ENCODE measurements around the gene STH.

The STH gene

GRCh38 chr17:45963889-45964288, 35.2 kb upstream of the STH start:
- H3K36me3 ChIP-seq (replicated peaks; ENCODE audit: insufficient read depth, low read length), result no peaks in the 10 kb centered on the region
- H3K79me2 ChIP-seq (ENCODE audit: low read length), result no peaks in the 10 kb centered on the region
- no peak overlapping the region for H3K4me2 ChIP-seq (ENCODE audit: low read depth, low read length)
- no peaks in the 10 kb centered on the region for H4K20me1 ChIP-seq (ENCODE audit: insufficient read depth, low read length)
- H2AFZ ChIP-seq (ENCODE audit: low read length), result no peak overlapping the region
- no peaks in the 10 kb centered on the region for H3K9me2 ChIP-seq (replicated peaks; ENCODE audit: insufficient read depth, low read length)
- no peak overlapping the region for H3K27ac ChIP-seq (ENCODE audit: low read length)
- no peaks in the 10 kb centered on the region for H3K4me1 ChIP-seq (ENCODE audit: low read length)
- no peak for DNase-seq
- H3F3A ChIP-seq (ENCODE audit: insufficient read depth, low read length), result no peaks in the 10 kb centered on the region
- H3K9me3 ChIP-seq (replicated peaks; ENCODE audit: insufficient read depth, low read length), result no peaks in the 10 kb centered on the region
- TF ChIP-seq CTCF (IDR thresholded peaks at IDR 0.05; ENCODE audit: low read length), result no peak
- no peak for TF ChIP-seq EZH2 (optimal IDR thresholded peaks at IDR 0.05; ENCODE audit: low read depth, low read length)
- no peak for TF ChIP-seq EZH2phosphoT487 (IDR thresholded peaks at IDR 0.05; ENCODE audit: low read length)
- no peak overlapping the region for H3K9ac ChIP-seq (ENCODE audit: low read length)
- H3K4me3 ChIP-seq (ENCODE audit: low read length), result no peak overlapping the region
- no peaks in the 10 kb centered on the region for H3K27me3 ChIP-seq (replicated peaks; ENCODE audit: insufficient read depth, low read length)

GRCh38 chr17:45964634-45965033, 34.4 kb upstream of the STH start:
- no peak overlapping the region for H3K27ac ChIP-seq (ENCODE audit: low read length)
- no peaks in the 10 kb centered on the region for H3K4me1 ChIP-seq (ENCODE audit: low read length)
- H2AFZ ChIP-seq (ENCODE audit: low read length), result no peak overlapping the region
- H3K27me3 ChIP-seq (replicated peaks; ENCODE audit: insufficient read depth, low read length), result no peaks in the 10 kb centered on the region
- no peaks in the 10 kb centered on the region for H3K36me3 ChIP-seq (replicated peaks; ENCODE audit: insufficient read depth, low read length)
- H3K79me2 ChIP-seq (ENCODE audit: low read length), result no peaks in the 10 kb centered on the region
- no peak for DNase-seq
- no peaks in the 10 kb centered on the region for H3K9me2 ChIP-seq (replicated peaks; ENCODE audit: insufficient read depth, low read length)
- no peaks in the 10 kb centered on the region for H3K9me3 ChIP-seq (replicated peaks; ENCODE audit: insufficient read depth, low read length)
- no peaks in the 10 kb centered on the region for H4K20me1 ChIP-seq (ENCODE audit: insufficient read depth, low read length)
- no peaks in the 10 kb centered on the region for H3F3A ChIP-seq (ENCODE audit: insufficient read depth, low read length)
- H3K9ac ChIP-seq (ENCODE audit: low read length), result no peak overlapping the region
- no peak overlapping the region for H3K4me2 ChIP-seq (ENCODE audit: low read depth, low read length)
- TF ChIP-seq EZH2 (optimal IDR thresholded peaks at IDR 0.05; ENCODE audit: low read depth, low read length) (no peak), CTCF (IDR thresholded peaks at IDR 0.05; ENCODE audit: low read length) (no peak), EZH2phosphoT487 (IDR thresholded peaks at IDR 0.05; ENCODE audit: low read length) (no peak)
- no peak overlapping the region for H3K4me3 ChIP-seq (ENCODE audit: low read length)

GRCh38 chr17:45965812-45966211, 33.2 kb upstream of the STH start:
- no peak overlapping the region for H3K9ac ChIP-seq (ENCODE audit: low read length)
- no peaks in the 10 kb centered on the region for H3K9me3 ChIP-seq (replicated peaks; ENCODE audit: insufficient read depth, low read length)
- H3K4me1 ChIP-seq (ENCODE audit: low read length), result no peaks in the 10 kb centered on the region
- no peak overlapping the region for H3K27ac ChIP-seq (ENCODE audit: low read length)
- DNase-seq, result no peak
- no peak overlapping the region for H3K4me2 ChIP-seq (ENCODE audit: low read depth, low read length)
- H3K27me3 ChIP-seq (replicated peaks; ENCODE audit: insufficient read depth, low read length), result no peaks in the 10 kb centered on the region
- H3K4me3 ChIP-seq (ENCODE audit: low read length), result no peak overlapping the region
- H3F3A ChIP-seq (ENCODE audit: insufficient read depth, low read length), result no peaks in the 10 kb centered on the region
- no peak overlapping the region for H2AFZ ChIP-seq (ENCODE audit: low read length)
- TF ChIP-seq EZH2phosphoT487 (IDR thresholded peaks at IDR 0.05; ENCODE audit: low read length), result no peak
- no peak for TF ChIP-seq EZH2 (optimal IDR thresholded peaks at IDR 0.05; ENCODE audit: low read depth, low read length)
- TF ChIP-seq CTCF (IDR thresholded peaks at IDR 0.05; ENCODE audit: low read length), result no peak
- H3K9me2 ChIP-seq (replicated peaks; ENCODE audit: insufficient read depth, low read length), result no peaks in the 10 kb centered on the region
- H3K36me3 ChIP-seq (replicated peaks; ENCODE audit: insufficient read depth, low read length), result no peaks in the 10 kb centered on the region
- no peaks in the 10 kb centered on the region for H4K20me1 ChIP-seq (ENCODE audit: insufficient read depth, low read length)
- H3K79me2 ChIP-seq (ENCODE audit: low read length), result no peaks in the 10 kb centered on the region
